Dermis microvascular lymphatic vessel endothelial cell (primary cell): ENCODE results near the gene SNAPC1. TPM values are rescaled to one million over a fixed set of nuclear protein-coding genes. Genes with fewer than 3 reads are reported as not detected.
A peak's percentile ranks its signal among the peaks of the same experiment; 100 is the strongest.
"Not testable (repeated sequence)": the region's sequence is repeated elsewhere in the genome, so short reads cannot be mapped to it uniquely, and the experiment has no call there.

Experiments used
- DNase-seq, 2 donors: peaks; one replicate each; pipeline versions ENCODE4 v3.0.0 to v3.0.0-alpha.2; 2010; ENCODE audit warnings: low read depth in 2 of 2
- total RNA-seq: library from RNA; depleted of rRNA; stranded (reverse); fragments of >200 nt; gene quantifications from 2 replicates; pipeline ENCODE4 v1.2.1, GENCODE V29; 2014

The SNAPC1 gene
- 8.6 and 9.7 TPM in 2 replicates for total RNA-seq

- peak; percentile 93 to 98 for DNase-seq
Measured at GRCh38 chr14:61761959-61762786, at the start of gene SNAPC1. Gene SNAPC1, plus strand, starts transcription at chr14:61762420. Its CDS starts 41 bp downstream, at chr14:61762461.

GRCh38 chr14:61713724-61714437, 48.3 kb upstream of the SNAPC1 start:
- no peak for DNase-seq

- DNase-seq = no peak
Measured at GRCh38 chr14:61716956-61717355, 45.3 kb upstream of the SNAPC1 start.

GRCh38 chr14:61718039-61718438, 44.2 kb upstream of the SNAPC1 start:
- DNase-seq = no peak

- peak in 1 of 2 donors; percentile 34 for DNase-seq
Measured at GRCh38 chr14:61719344-61720293, 42.6 kb upstream of the SNAPC1 start.

GRCh38 chr14:61720294-61720661, 41.9 kb upstream of the SNAPC1 start:
- no peak for DNase-seq

- no peak for DNase-seq
Measured at GRCh38 chr14:61720741-61721140, 41.5 kb upstream of the SNAPC1 start.

- no peak for DNase-seq
Measured at GRCh38 chr14:61724133-61724532, 38.1 kb upstream of the SNAPC1 start.

GRCh38 chr14:61726778-61727658, 35.2 kb upstream of the SNAPC1 start:
- DNase-seq = no peak

- peak in 1 of 2 donors; percentile 46 for DNase-seq
Measured at GRCh38 chr14:61730756-61731373, 31.4 kb upstream of the SNAPC1 start.

GRCh38 chr14:61733972-61734371, 28.2 kb upstream of the SNAPC1 start:
- DNase-seq = no peak

- no peak for DNase-seq
Measured at GRCh38 chr14:61736751-61737150, 25.5 kb upstream of the SNAPC1 start.

- DNase-seq = no peak
Measured at GRCh38 chr14:61737915-61738314, 24.3 kb upstream of the SNAPC1 start.

- DNase-seq = no peak
Measured at GRCh38 chr14:61739133-61739532, 23.1 kb upstream of the SNAPC1 start.

GRCh38 chr14:61742371-61742770, 19.8 kb upstream of the SNAPC1 start:
- DNase-seq = no peak

GRCh38 chr14:61744238-61744637, 18.0 kb upstream of the SNAPC1 start:
- no peak for DNase-seq

- not testable (repeated sequence) for DNase-seq
Measured at GRCh38 chr14:61746346-61746745, 15.9 kb upstream of the SNAPC1 start.

- no peak for DNase-seq
Measured at GRCh38 chr14:61746881-61747280, 15.3 kb upstream of the SNAPC1 start.

- no peak for DNase-seq
Measured at GRCh38 chr14:61747342-61747741, 14.9 kb upstream of the SNAPC1 start.

- peak in 1 of 2 donors; percentile 26 for DNase-seq
Measured at GRCh38 chr14:61749264-61749663, 13.0 kb upstream of the SNAPC1 start.
